ENCODE measurements around the gene GTPBP6. TPM values are rescaled to one million over a fixed set of nuclear protein-coding genes. Genes with fewer than 3 reads are reported as not detected.

The GTPBP6 gene
- total RNA-seq, 6 experiments from 2014 or later, result 20.9 to 32.8 (median 23.2) TPM

DNA sequence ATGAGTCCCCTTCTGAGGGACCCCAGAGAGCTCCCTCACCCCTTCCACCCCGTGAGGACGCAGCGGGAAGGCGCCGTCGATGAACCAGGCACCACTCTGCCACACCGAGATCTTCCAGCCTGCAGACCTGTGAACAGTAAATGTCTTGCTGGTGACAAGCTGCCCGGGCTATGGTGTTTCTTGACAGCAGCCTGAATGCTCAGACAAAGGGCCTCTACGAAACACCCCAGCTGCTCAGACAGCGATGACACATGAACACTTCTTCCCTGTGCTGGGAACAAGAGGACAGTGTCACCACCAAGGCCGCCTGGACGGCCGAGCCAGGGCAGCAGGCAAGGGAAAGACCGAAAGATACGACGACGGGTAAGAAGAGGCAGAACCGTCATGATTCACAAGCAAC, 30.6 kb upstream of the GTPBP6 start:
- no peak for TF ChIP-seq POLR2A (IDR thresholded peaks at IDR 0.05)
- TF ChIP-seq, protein P1, sequence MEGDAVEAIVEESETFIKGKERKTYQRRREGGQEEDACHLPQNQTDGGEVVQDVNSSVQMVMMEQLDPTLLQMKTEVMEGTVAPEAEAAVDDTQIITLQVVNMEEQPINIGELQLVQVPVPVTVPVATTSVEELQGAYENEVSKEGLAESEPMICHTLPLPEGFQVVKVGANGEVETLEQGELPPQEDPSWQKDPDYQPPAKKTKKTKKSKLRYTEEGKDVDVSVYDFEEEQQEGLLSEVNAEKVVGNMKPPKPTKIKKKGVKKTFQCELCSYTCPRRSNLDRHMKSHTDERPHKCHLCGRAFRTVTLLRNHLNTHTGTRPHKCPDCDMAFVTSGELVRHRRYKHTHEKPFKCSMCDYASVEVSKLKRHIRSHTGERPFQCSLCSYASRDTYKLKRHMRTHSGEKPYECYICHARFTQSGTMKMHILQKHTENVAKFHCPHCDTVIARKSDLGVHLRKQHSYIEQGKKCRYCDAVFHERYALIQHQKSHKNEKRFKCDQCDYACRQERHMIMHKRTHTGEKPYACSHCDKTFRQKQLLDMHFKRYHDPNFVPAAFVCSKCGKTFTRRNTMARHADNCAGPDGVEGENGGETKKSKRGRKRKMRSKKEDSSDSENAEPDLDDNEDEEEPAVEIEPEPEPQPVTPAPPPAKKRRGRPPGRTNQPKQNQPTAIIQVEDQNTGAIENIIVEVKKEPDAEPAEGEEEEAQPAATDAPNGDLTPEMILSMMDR (IDR thresholded peaks at IDR 0.05), result no peak
- Histone ChIP-seq H3K36me3 (no peaks in the 10 kb centered on the region), H3K4me1 (no peaks in the 10 kb centered on the region), H3K9me3 (no peaks in the 10 kb centered on the region), H3K27ac (no peak overlapping the region), H3K4me3 (no peak overlapping the region), H3K27me3 (no peaks in the 10 kb centered on the region)
- intact Hi-C loops (cut with DNase I), result no loop called here
- peak in 2 of 3 donors; percentile 18 to 46 for DNase-seq
- peak; percentile 20 to 66 (median 42) for ATAC-seq
- WGBS (ENCODE audit: insufficient coverage, low coverage, low lambda C conversion rate, missing lambda C conversion rate), result 81% methylated on average over 12 of the region's 18 CpGs

DNA sequence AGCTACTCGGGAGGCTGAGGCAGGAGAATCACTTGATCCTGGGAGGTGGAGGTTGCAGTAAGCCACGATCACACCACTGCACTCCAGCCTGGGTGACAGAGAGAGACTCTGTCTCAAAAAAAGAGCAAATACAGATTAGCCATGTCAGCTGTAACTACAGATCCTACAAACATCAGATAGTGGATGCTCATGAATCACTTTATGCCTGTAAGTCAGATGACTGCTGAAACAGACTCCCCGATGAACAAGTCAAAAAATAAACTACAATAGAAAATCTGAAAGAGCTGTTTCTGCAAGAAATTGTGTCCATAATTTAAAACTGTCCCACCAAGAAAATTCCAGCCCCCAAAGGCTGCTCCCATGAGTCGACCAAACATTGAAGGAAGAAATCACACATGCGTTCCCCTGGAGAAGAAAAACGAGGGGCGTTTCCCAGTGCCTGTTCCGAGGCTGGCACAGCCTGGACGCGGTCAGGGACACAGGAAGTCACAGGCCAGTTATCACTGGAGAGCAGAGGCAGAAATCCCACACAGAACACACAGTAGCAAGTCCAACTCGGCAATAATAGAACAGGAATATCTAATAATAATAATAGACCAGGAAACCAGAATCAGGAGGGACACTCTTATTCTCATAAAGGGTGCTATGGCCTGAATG, 30.0 kb upstream of the GTPBP6 start:
- Histone ChIP-seq H3K9me3 (no peaks in the 10 kb centered on the region), H3K27ac (no peak overlapping the region), H3K27me3 (no peaks in the 10 kb centered on the region), H3K4me3 (no peak overlapping the region), H3K36me3 (no peaks in the 10 kb centered on the region), H3K4me1 (no peaks in the 10 kb centered on the region)
- no peak for DNase-seq
- peak; percentile 16 to 42 (median 35) for ATAC-seq
- 56% methylated on average over 9 of the region's 11 CpGs for WGBS (ENCODE audit: insufficient coverage, low coverage, low lambda C conversion rate, missing lambda C conversion rate)
- intact Hi-C loops (cut with DNase I), result no loop called here
- TF ChIP-seq, protein P1 (IDR thresholded peaks at IDR 0.05), result no peak
- no peak for TF ChIP-seq POLR2A (IDR thresholded peaks at IDR 0.05)

DNA sequence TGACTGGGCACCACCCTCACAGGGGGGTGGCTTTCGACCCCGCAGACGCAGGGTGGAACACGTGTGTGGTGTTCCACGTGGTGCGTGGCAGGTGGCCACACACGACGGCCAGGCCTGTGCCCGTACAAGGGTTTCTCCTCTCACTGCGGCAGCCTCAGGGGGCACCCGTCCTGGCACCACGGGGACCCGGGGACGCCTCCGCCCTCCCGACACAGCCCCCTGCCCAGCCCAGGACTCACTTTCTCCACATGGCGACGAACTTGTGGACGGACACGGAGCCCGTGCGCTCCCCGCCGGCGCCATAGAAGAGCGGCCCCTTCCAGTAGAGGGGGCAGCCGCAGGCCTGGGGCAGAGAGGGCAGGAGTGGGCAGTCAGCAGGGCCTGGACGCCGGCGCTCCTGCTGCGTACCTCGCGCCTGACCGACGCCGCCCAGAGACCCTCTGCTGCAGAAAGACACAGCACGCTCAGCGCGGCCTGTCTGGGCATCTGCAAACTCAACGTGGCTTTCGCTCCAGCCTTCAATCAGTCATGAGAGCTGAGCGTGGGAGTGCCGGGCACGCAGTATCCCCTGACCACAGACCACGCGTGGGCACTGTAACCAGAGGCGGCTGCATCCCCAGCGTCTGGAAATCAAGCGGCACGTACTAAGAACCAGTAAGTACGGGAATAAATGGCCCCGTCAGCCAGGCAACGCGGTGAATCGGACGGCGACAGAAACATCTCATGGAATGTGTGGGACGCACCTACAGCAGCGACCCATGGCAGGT, 28.9 kb upstream of the GTPBP6 start:
- H3K9me3 ChIP-seq, result no peaks in the 10 kb centered on the region
- 95% methylated on average over 16 of the region's 59 CpGs for WGBS (ENCODE audit: insufficient coverage, low coverage, low lambda C conversion rate, missing lambda C conversion rate)
- no peaks in the 10 kb centered on the region for H3K27me3 ChIP-seq
- no peak overlapping the region for H3K4me3 ChIP-seq
- ATAC-seq, result no peak
- intact Hi-C loops (cut with DNase I), result no loop called here
- DNase-seq, result peak in 2 of 3 donors; percentile 11 to 47
- H3K4me1 ChIP-seq, result no peaks in the 10 kb centered on the region
- H3K27ac ChIP-seq, result no peak overlapping the region
- no peaks in the 10 kb centered on the region for H3K36me3 ChIP-seq
- TF ChIP-seq, protein P1 (IDR thresholded peaks at IDR 0.05), result no peak
- TF ChIP-seq POLR2A (IDR thresholded peaks at IDR 0.05), result no peak

DNA sequence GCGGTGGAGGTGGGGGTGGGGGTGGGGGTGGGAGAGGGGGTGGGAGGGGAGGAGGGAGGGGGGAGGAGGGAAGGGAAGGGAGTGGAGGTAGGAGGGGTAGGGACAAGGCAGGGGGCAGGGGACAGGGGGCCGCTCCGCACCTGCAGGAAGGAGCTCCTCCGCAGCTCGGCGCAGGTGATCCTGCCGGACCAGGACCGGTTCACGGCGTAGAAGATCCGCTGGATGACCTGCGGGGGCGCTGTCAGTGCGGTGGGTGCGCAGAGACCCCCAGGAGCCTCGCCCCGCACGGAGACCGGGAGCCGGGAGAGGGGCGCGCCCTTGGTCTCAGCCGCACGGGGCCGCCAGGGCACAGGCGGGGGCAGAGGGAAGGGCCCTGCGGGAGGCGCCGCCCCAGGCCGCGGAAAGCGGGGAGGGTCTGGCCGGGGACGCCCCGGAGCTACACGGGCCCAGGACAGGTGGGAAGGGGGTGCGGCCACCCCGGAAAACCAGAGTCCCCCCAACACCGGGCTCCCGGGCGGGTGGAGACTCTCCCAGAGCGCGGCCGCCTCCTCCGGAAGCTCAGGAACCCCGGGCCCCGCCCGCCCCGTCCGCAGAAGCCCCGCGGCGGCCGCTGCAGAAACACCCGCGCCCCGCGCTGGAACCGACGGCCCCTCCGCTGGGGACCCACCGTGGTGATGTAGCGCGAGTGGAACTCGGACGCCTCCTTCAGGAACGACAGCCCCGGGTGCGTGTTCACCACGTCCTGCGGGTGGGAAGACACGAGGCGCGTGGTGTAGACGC, 27.6 kb upstream of the GTPBP6 start:
- 95% methylated on average over 19 of the region's 75 CpGs for WGBS (ENCODE audit: insufficient coverage, low coverage, low lambda C conversion rate, missing lambda C conversion rate)
- intact Hi-C loops (cut with DNase I), result no loop called here
- TF ChIP-seq, protein P1 (IDR thresholded peaks at IDR 0.05), result no peak
- TF ChIP-seq POLR2A (IDR thresholded peaks at IDR 0.05), result no peak
- DNase-seq (peak in 2 of 3 donors; percentile 16 to 46), ATAC-seq (no peak)
- H3K4me3 ChIP-seq, result no peak overlapping the region
- H3K4me1 ChIP-seq, result no peaks in the 10 kb centered on the region
- H3K36me3 ChIP-seq, result no peaks in the 10 kb centered on the region
- no peaks in the 10 kb centered on the region for H3K27me3 ChIP-seq
- H3K9me3 ChIP-seq, result no peaks in the 10 kb centered on the region
- H3K27ac ChIP-seq, result no peak overlapping the region

All from right lobe of liver (tissue), 6 donors.